Stimulated activated CD8-positive, alpha-beta memory T cell treated with anti-CD3 and anti-CD28 coated beads, Interleukin-7, amount 100 ng/mL, for 24 hours (primary cell): ENCODE data around the gene UBTD2.
"Not testable (repeated sequence)": the region's sequence is repeated elsewhere in the genome, so short reads cannot be mapped to it uniquely, and the experiment has no call there.

Experiments
- DNase-seq: peaks from one replicate; pipeline ENCODE4 v3.0.0-alpha.2; 2020; ENCODE audit warnings: low read depth

The UBTD2 gene

GRCh38 chr5:172245703-172246125, 37.9 kb downstream of the UBTD2 start:
- no peak for DNase-seq

DNA sequence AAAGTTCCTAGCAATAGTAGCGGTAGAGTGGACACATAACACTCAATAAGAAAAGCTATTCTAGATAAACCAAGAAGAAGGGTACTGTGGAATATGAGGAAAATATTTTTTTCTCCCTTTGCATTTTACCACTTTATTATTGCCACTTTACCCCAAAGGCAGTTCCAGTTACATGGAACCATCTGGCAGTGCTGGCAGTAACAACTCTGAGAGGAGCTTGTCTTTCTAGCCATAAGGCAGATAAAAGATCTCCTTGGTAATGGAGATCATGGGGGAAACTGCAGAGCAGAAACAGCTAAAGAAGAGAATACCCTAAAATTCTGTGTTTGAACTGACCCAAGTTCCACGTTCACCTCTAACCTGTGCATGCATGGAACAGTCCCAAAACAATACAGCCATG, 38.5 kb downstream of the UBTD2 start:
- DNase-seq: no peak

DNA sequence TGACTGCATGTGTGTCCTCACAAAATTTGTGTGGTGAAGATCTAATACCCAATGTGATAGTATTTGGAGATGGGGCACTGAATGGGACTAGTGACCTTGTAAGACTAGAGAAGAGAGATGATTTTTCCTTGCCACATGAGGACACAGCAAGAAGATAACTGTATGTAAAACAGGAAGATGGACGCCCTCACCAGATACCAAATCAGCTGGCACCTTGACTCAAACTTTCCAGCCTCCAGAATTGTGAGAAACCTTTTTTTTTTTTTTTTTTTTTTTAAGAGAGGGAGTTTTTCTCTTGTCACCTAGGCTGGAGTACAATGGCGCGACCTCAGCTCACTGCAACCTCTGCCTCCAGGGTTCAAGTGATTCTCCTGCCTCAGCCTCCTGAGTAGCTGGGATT, 40.3 kb downstream of the UBTD2 start:
- no peak for DNase-seq

GRCh38 chr5:172238334-172238733, 45.2 kb downstream of the UBTD2 start:
- DNase-seq: no peak

- DNase-seq: no peak
Measured at GRCh38 chr5:172235827-172236736, 47.5 kb downstream of the UBTD2 start.

GRCh38 chr5:172235132-172235780, 48.3 kb downstream of the UBTD2 start:
- no peak for DNase-seq

GRCh38 chr5:172234031-172234430, 49.5 kb downstream of the UBTD2 start:
- DNase-seq: no peak

DNA sequence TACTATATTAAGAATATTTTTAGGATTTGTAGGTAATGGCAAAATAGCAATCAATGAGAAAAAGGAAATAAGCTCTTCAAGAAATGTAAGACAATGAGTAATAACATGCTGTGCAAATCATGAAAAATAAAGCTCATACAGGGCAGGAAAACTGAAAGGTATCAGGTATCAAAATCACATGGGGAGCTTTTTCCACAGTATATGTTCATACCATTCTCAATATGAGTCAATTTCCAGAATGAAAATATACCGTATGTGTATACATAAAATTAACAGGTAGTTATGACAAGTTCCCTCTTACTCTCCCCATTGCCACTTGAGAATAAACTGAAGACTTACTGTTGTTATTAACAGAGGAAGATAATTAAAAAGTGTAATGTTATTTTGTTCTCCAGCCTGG, 53.7 kb downstream of the UBTD2 start:
- no peak for DNase-seq

GRCh38 chr5:172224996-172225395, 58.6 kb downstream of the UBTD2 start:
- no peak for DNase-seq

- DNase-seq: no peak
Measured at GRCh38 chr5:172223901-172224873, 59.4 kb downstream of the UBTD2 start.

- no peak for DNase-seq
Measured at GRCh38 chr5:172219296-172219695, 64.3 kb downstream of the UBTD2 start.

DNA sequence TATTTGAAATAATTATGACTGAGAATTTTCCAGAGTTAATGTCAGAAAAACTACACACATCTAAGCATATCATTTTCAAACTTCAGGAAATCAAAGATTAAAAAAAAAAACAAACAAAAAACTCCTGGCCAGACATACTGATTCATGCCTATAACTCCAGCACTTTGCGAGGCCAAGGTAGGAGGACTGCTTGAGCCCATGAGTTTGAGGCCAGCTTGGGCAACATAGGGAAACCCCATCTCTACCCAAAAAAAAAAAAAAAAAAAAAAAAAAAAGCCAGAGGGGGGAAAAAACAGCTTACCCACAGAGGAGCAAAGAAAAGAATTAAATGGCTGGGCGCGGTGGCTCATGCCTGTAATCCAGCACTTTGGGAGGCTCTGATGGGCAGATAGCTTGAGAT, 67.2 kb downstream of the UBTD2 start:
- DNase-seq: no peak

- no peak for DNase-seq
Measured at GRCh38 chr5:172213126-172213525, 70.4 kb downstream of the UBTD2 start.

DNA sequence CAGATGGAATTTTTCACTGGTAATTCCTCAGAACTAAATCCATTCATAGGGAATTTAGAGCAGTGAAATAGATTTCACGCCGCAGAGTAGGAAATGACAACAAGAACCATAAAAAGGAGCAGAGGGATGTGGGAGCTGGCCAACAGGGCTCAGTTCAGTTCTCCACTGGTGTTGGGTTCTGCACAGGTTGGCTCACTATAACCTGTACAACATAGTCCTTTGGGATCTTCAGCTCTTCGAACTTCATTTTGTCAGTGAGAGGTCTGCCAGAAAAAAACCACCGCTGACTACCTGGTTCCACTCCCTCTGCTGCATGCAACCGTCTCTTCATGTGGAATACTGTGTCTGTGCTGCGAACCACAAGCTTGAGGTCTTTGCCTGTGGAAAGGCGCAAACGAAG, 71.9 kb downstream of the UBTD2 start:
- no peak for DNase-seq

DNA sequence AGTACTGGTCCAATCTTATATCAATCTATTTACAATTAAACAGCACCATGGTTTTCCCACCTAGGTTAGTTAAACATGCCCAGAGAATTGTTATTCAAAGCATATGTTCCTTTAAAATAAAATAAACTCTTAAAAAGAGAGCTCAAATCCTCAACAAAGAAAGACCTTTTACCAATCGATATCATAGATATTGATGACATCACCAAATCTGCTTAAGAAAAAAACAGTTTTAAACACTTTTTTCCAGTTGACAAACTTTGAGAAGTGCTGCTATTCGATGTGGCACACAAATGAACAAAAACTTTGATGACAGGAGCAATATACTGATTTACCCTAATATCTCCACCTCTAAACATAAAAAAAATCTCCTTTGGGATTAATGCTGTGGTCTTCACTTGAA, 73.8 kb downstream of the UBTD2 start:
- no peak for DNase-seq

DNA sequence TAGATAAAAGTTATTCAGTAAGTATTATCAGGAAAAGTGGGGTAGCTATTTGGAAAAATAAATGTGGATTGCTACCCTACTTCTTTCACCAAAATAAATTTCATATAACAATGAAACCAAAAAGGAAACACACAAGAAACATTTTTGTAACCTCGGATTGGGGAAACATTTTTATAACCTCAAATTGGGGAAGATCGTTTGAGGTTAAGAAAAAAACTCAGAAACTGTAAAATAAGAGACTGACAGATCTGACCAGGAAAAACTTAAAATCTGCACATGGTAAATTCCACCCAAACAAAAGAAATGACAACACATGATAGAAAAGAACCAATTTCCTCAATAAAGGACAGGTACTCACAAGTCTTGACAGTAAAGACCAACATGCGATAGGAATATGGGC, 76.1 kb downstream of the UBTD2 start:
- DNase-seq: no peak

DNA sequence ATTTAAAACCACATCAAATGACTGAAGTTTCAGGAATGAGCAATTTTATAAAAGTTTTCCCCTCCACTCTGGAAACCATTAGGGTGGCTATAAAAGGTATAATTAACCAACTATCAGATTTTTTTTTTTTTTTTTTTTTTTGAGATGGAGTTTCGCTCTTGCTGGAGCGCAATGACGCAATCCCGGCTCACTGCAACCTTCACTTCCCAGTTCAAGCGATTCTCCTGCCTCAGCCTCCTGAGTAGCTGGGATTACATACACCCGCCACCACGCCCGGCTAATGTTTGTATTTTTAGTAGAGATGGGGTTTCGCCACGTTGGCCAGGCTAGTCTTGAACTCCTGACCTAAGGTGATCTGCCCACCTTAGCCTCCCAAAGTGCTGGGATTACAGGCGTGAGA, 77.6 kb downstream of the UBTD2 start:
- DNase-seq: not testable (repeated sequence)

DNA sequence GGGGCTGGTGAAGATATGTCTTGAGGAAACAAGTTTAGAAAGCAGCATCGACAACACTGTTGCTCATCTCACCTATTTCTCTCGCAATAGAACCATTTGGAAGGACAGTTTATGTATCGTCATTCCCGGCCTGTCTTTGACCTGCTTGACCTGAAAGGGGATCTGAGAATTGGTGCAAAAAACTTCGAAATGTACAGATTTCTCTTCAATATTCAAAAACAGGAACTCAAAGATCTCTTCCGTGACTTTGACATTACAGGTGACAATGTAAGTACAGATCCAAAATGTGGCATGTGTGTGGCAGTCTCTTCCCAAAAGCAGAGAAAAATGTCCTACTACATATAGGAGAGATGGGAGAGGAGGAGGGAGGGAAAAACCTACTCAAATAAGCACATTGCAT, 83.1 kb downstream of the UBTD2 start:
- no peak for DNase-seq

GRCh38 chr5:172199446-172199845, 84.1 kb downstream of the UBTD2 start:
- no peak for DNase-seq

DNA sequence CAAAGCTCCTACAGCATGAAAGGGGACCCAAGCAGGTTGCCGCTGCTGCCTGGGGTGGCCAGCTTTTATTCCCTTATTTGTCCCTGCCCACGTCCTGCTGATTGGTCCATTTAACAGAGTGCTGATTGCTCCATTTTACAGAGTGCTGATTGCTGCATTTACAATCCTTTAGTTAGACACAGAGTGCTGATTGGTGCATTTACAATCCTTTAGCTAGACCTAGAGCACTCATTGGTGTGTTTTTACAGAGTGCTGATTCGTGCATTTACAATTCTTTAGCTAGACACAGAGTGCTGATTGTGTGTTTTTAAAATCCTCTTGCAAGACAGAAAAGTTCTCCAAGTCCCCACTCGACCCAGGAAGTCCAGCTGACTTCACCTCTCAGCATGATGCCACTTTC, 85.8 kb downstream of the UBTD2 start:
- DNase-seq: not testable (repeated sequence)

- DNase-seq: no peak
Measured at GRCh38 chr5:172194985-172195774, 88.4 kb downstream of the UBTD2 start.

GRCh38 chr5:172193872-172194271, 89.7 kb downstream of the UBTD2 start, which contains the start of gene EFCAB9:
EFCAB9 (plus strand) TSS chr5:172194172; CDS start chr5:172194173, 1 bp downstream.
- no peak for DNase-seq
